GM23338 (cell line): Measurements from ENCODE around the gene FBXW11. TPM values are rescaled to one million over a fixed set of nuclear protein-coding genes. Genes with fewer than 3 reads are reported as not detected.

Experiments used
- ATAC-seq: fragments of 200-7000 bp; cut with Tn5 transposase; 3 replicates; pipeline ENCODE4 v1.9.1; 2020
- DNase-seq: peaks from one replicate; pipeline ENCODE4 v3.0.0-alpha.2; 2015; ENCODE audit warnings: low spot score
- H2AFZ ChIP-seq: fragments of 200-600 bp; sonication (generic); 2 replicates; pipeline ENCODE4 v1.8.0; 2016; ENCODE audit warnings: antibody characterized with exemption, mild to moderate bottlenecking, moderate library complexity
- H3F3A ChIP-seq: fragments of 200-600 bp; sonication (generic); replicated peaks from 2 replicates; pipeline ENCODE4 v1.8.0; 2017; ENCODE audit warnings: antibody characterized with exemption, mixed run types, low read depth
- H3K27ac ChIP-seq: fragments of 200-600 bp; sonication (generic); 2 replicates; pipeline ENCODE4 v1.6.1; 2016; ENCODE audit warnings: low read depth
- H3K27me3 ChIP-seq: fragments of 200-600 bp; sonication (generic); 2 replicates; pipeline ENCODE4 v1.8.0; 2016; ENCODE audit warnings: mild to moderate bottlenecking, mixed run types, moderate library complexity; ENCODE audit not compliant: insufficient read depth
- H3K36me3 ChIP-seq: fragments of 200-600 bp; sonication (generic); 2 replicates; pipeline ENCODE4 v1.8.0; 2016; ENCODE audit warnings: mild to moderate bottlenecking; ENCODE audit not compliant: insufficient read depth
- H3K4me1 ChIP-seq: fragments of 200-600 bp; sonication (generic); 2 replicates; pipeline ENCODE4 v1.8.0; 2016; ENCODE audit warnings: mild to moderate bottlenecking, moderate library complexity; ENCODE audit not compliant: insufficient read depth
- H3K4me2 ChIP-seq: fragments of 200-600 bp; sonication (generic); 2 replicates; pipeline ENCODE4 v1.7.1; 2017; ENCODE audit warnings: mixed run types
- H3K4me3 ChIP-seq: fragments of 200-600 bp; sonication (generic); 2 replicates; pipeline ENCODE4 v1.6.1; 2016; ENCODE audit warnings: mixed run types
- H3K79me2 ChIP-seq: fragments of 200-600 bp; sonication (generic); replicated peaks from 2 replicates; pipeline ENCODE4 v1.8.0; 2017; ENCODE audit warnings: mild to moderate bottlenecking; ENCODE audit not compliant: insufficient read depth
- H3K9me2 ChIP-seq: fragments of 200-600 bp; sonication (generic); 2 replicates; pipeline ENCODE4 v1.8.0; 2017; ENCODE audit not compliant: insufficient read depth
- H4K20me1 ChIP-seq: fragments of 200-600 bp; sonication (generic); replicated peaks from 2 replicates; pipeline ENCODE4 v1.8.0; 2017; ENCODE audit warnings: mild to moderate bottlenecking; ENCODE audit not compliant: insufficient read depth
- H3K27ac Mint-ChIP-seq: 2 replicates; pipeline ENCODE4 v1.8.0; 2020; ENCODE audit warnings: inconsistent platforms, mild to moderate bottlenecking, moderate library complexity, mixed read lengths
- H3K27me3 Mint-ChIP-seq: 3 replicates; pipeline ENCODE4 v1.8.0; 2022; ENCODE audit warnings: low read depth, mild to moderate bottlenecking, moderate library complexity, mixed read lengths, inconsistent platforms; ENCODE audit not compliant: insufficient read depth, poor library complexity
- H3K36me3 Mint-ChIP-seq: 3 replicates; pipeline ENCODE4 v1.8.0; 2021; ENCODE audit warnings: low read depth, mild to moderate bottlenecking, inconsistent platforms, moderate library complexity, mixed read lengths
- H3K4me1 Mint-ChIP-seq: 3 replicates; pipeline ENCODE4 v1.8.0; 2020; ENCODE audit warnings: mild to moderate bottlenecking, inconsistent platforms, mixed read lengths
- H3K4me3 Mint-ChIP-seq: 3 replicates; pipeline ENCODE4 v1.8.0; 2021; ENCODE audit warnings: moderate library complexity, mild to moderate bottlenecking, inconsistent platforms, mixed read lengths
- H3K9me3 Mint-ChIP-seq: 3 replicates; pipeline ENCODE4 v1.8.0; 2020; ENCODE audit warnings: moderate library complexity, mild to moderate bottlenecking, inconsistent platforms, mixed read lengths
- CREB1 ChIP-seq: fragments of 250-450 bp; sonication (Bioruptor Pico); IDR thresholded peaks from 2 replicates; pipeline ENCODE4 v1.5.0; 2020; ENCODE audit warnings: low read depth, mild to moderate bottlenecking, moderate library complexity
- CTCF ChIP-seq, 2 experiments: fragments of 200-600 bp in 1 of 2; sonication (generic) in 1 of 2; conservative IDR thresholded peaks; 2 replicates each; pipeline versions ENCODE4 v1.5.1 to v1.6.1; 2016 to 2017; ENCODE audit warnings: antibody characterized with exemption in 2 of 2, low read depth in 2 of 2, mild to moderate bottlenecking in 2 of 2, moderate library complexity in 1 of 2
- ETS1 ChIP-seq: IDR thresholded peaks from 2 replicates; pipeline ENCODE4 v1.6.1; 2016; ENCODE audit warnings: antibody characterized with exemption
- EZH2 ChIP-seq: fragments of 200-600 bp; sonication (generic); IDR thresholded peaks from one replicate; pipeline ENCODE4 v1.8.0; 2017; ENCODE audit warnings: antibody characterized with exemption, mild to moderate bottlenecking, low read depth; ENCODE audit not compliant: unreplicated experiment
- EZH2phosphoT487 ChIP-seq: fragments of 200-600 bp; sonication (generic); IDR thresholded peaks from one replicate; pipeline ENCODE4 v1.8.1; 2018; ENCODE audit warnings: antibody characterized with exemption; ENCODE audit not compliant: unreplicated experiment
- JUNB ChIP-seq: IDR thresholded peaks from one replicate; pipeline ENCODE4 v1.6.1; 2016; ENCODE audit warnings: antibody characterized with exemption; ENCODE audit not compliant: unreplicated experiment
- NANOG ChIP-seq: IDR thresholded peaks from 2 replicates; pipeline ENCODE4 v1.6.1; 2016; ENCODE audit warnings: antibody characterized with exemption, borderline replicate concordance
- POLR2AphosphoS5 ChIP-seq: IDR thresholded peaks from 2 replicates; pipeline ENCODE4 v1.6.1; 2016; ENCODE audit warnings: antibody characterized with exemption, low read depth
- REST ChIP-seq: IDR thresholded peaks from one replicate; pipeline ENCODE4 v1.6.1; 2018; ENCODE audit warnings: antibody characterized with exemption; ENCODE audit not compliant: unreplicated experiment
- STAT1 ChIP-seq: IDR thresholded peaks from one replicate; pipeline ENCODE4 v1.6.1; 2016; ENCODE audit warnings: antibody characterized with exemption; ENCODE audit not compliant: unreplicated experiment
- ZNF114 ChIP-seq: fragments of 250-450 bp; sonication (Bioruptor Pico); IDR thresholded peaks from 2 replicates; pipeline ENCODE4 v1.5.0; 2020; ENCODE audit warnings: mild to moderate bottlenecking, moderate library complexity
- ZNF331 ChIP-seq: fragments of 250-450 bp; sonication (Bioruptor Pico); IDR thresholded peaks from 2 replicates; pipeline ENCODE4 v1.5.0; 2020; ENCODE audit warnings: low read depth, mild to moderate bottlenecking, moderate library complexity
- ZNF462 ChIP-seq: fragments of 250-450 bp; sonication (Bioruptor Pico); IDR thresholded peaks from 2 replicates; pipeline ENCODE4 v1.5.0; 2020; ENCODE audit warnings: mild to moderate bottlenecking, moderate library complexity
- polyA plus RNA-seq: library from polyadenylated mRNA; unstranded; fragments of >200 nt; fragmentation: Nextera tagmentation; extraction: Ambion mirVana; gene quantifications from 2 replicates; pipeline ENCODE4 v1.2.1, GENCODE V29; 2016
- total RNA-seq: library from RNA; depleted of rRNA; stranded (reverse); fragments of >200 nt; shearing (Covaris generic); gene quantifications from 2 replicates; pipeline ENCODE4 v1.2.3, GENCODE V29; 2014

The FBXW11 gene
- total and polyA plus RNA-seq, 2 experiments from 2014 or later: 45.0 to 88.0 TPM

- no peaks in the 10 kb centered on the region for H3F3A ChIP-seq
- H3K9me2 ChIP-seq: peaks cover 14% of the 10 kb centered on the region; the same call in 1 of the 2 replicates
- H3K9me3 Mint-ChIP-seq: no peaks in the 10 kb centered on the region; the same call in 2 of the 3 replicates
- H3K4me2 ChIP-seq: no peak overlapping the region
- no peak overlapping the region for H2AFZ ChIP-seq
- ATAC-seq: no peak
- no peaks in the 10 kb centered on the region; the same call in 2 of the 3 replicates for H3K4me1 Mint-ChIP-seq
- no peaks in the 10 kb centered on the region for H4K20me1 ChIP-seq
- no peaks in the 10 kb centered on the region for H3K79me2 ChIP-seq
- H3K27ac ChIP-seq: no peak overlapping the region
- H3K4me3 Mint-ChIP-seq: no peak overlapping the region
- H3K4me1 ChIP-seq: no peaks in the 10 kb centered on the region
- peaks cover 9% of the 10 kb centered on the region for H3K27me3 Mint-ChIP-seq
- TF ChIP-seq CREB1 (CRISPR knock-in tag): no peak
- no peak for TF ChIP-seq REST
- TF ChIP-seq EZH2phosphoT487: no peak
- TF ChIP-seq EZH2: no peak
- TF ChIP-seq NANOG: no peak
- no peak for TF ChIP-seq JUNB
- no peak for TF ChIP-seq ZNF114
- no peak for TF ChIP-seq ZNF331 (CRISPR knock-in tag)
- no peak for TF ChIP-seq STAT1
- TF ChIP-seq ETS1: no peak
- TF ChIP-seq POLR2AphosphoS5: no peak
- TF ChIP-seq ZNF462 (CRISPR knock-in tag): no peak
- TF ChIP-seq CTCF (conservative IDR thresholded peaks at IDR 0.05; ENCODE audit: low read depth in 2 of 2): no peak
- no peak overlapping the region for H3K27ac Mint-ChIP-seq
- no peak overlapping the region for H3K4me3 ChIP-seq
- no peaks in the 10 kb centered on the region for H3K27me3 ChIP-seq
- DNase-seq: no peak
- no peaks in the 10 kb centered on the region for H3K36me3 ChIP-seq
- H3K36me3 Mint-ChIP-seq: no peaks in the 10 kb centered on the region
Measured at GRCh38 chr5:171813813-171814490, 192.5 kb downstream of the FBXW11 start.
